Measurements from ENCODE around the gene PRPF8. TPM values are rescaled to one million over a fixed set of nuclear protein-coding genes. Genes with fewer than 3 reads are reported as not detected.

PRPF8 gene
- total and polyA plus RNA-seq, 10 of the 15 experiments (the other 5 are each of a cell fraction or from before 2014, with no cell fraction given), result 77.2 to 337 (median 162) TPM

DNA sequence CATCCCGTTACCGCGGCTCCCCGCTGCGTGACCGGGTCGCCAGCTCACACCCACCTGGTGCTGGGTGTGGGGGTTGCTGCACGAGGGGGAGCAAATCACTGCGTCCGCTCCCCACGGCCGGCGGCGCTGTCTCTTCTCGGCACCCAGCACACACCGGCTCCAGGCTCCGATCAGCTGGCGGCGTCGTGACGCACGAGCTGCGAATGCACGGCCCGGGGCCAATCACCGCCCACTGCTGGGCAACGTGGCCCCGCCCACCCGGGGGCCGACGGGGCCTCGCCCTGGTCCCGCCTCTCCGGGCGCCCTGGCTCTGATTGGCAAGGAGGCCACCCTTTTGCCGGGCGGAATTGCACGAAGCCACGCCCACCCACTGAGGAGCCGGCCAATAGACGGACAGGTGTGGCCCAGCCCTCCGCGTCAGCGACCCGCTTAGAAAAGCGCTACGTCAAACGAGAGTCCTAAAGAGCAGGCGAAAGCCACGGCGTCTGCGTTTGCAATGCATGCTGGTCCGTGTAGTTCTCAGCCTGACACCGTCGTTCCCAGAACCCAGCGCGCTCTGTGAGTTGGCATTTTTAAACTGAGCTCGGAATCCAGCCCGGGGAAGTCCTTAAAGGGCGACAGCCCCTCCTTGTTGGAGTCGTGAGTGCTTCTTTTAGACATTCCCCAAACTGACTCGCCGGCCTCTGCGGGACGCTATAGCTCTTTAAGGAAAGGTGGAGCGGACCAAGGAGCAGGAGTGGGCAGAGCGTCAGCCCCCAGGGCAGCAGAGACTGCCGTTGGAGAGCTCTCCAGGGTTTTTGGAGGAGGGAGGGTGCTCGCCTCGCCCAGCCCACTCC lies 31.6 kb upstream of the PRPF8 start (continued):
- TF ChIP-seq TARDBP (IDR thresholded peaks at IDR 0.05; ENCODE audit: borderline replicate concordance) (no peak), CREM (IDR thresholded peaks at IDR 0.05; ENCODE audit: low read depth) (peak; percentile 98), GABPA (IDR thresholded peaks at IDR 0.05; ENCODE audit: low read depth) (no peak), NRF1 (conservative IDR thresholded peaks at IDR 0.05; ENCODE audit: low read depth, low read length) (no peak; the same call in 1 of the 2 replicates), RCOR1 (conservative IDR thresholded peaks at IDR 0.05; ENCODE audit: low read depth, low read length) (no peak), RFX5 (IDR thresholded peaks at IDR 0.05; ENCODE audit: low read depth, low read length) (peak; percentile 87), NFYA (IDR thresholded peaks at IDR 0.05; ENCODE audit: borderline replicate concordance, low read depth, low read length) (peak; percentile 91), POLR2A (IDR thresholded peaks at IDR 0.05; ENCODE audit: low read depth, low read length) (peak; percentile 99), PML (IDR thresholded peaks at IDR 0.05; ENCODE audit: low read length) (no peak; the same call in 1 of the 2 replicates), DPF2 (IDR thresholded peaks at IDR 0.05) (peak; percentile 97), MXI1 (IDR thresholded peaks at IDR 0.05; ENCODE audit: low read depth, low read length) (peak; percentile 85), SMC3 (IDR thresholded peaks at IDR 0.05; ENCODE audit: borderline replicate concordance, low read length) (no peak), HCFC1 (IDR thresholded peaks at IDR 0.05; ENCODE audit: low read length) (peak; percentile 92), NR2C2 (IDR thresholded peaks at IDR 0.05; ENCODE audit: borderline replicate concordance, control insufficient read depth, insufficient read length, low read depth) (no peak), ZNF622 (IDR thresholded peaks at IDR 0.05) (no peak)
- TF ChIP-seq, protein P1, sequence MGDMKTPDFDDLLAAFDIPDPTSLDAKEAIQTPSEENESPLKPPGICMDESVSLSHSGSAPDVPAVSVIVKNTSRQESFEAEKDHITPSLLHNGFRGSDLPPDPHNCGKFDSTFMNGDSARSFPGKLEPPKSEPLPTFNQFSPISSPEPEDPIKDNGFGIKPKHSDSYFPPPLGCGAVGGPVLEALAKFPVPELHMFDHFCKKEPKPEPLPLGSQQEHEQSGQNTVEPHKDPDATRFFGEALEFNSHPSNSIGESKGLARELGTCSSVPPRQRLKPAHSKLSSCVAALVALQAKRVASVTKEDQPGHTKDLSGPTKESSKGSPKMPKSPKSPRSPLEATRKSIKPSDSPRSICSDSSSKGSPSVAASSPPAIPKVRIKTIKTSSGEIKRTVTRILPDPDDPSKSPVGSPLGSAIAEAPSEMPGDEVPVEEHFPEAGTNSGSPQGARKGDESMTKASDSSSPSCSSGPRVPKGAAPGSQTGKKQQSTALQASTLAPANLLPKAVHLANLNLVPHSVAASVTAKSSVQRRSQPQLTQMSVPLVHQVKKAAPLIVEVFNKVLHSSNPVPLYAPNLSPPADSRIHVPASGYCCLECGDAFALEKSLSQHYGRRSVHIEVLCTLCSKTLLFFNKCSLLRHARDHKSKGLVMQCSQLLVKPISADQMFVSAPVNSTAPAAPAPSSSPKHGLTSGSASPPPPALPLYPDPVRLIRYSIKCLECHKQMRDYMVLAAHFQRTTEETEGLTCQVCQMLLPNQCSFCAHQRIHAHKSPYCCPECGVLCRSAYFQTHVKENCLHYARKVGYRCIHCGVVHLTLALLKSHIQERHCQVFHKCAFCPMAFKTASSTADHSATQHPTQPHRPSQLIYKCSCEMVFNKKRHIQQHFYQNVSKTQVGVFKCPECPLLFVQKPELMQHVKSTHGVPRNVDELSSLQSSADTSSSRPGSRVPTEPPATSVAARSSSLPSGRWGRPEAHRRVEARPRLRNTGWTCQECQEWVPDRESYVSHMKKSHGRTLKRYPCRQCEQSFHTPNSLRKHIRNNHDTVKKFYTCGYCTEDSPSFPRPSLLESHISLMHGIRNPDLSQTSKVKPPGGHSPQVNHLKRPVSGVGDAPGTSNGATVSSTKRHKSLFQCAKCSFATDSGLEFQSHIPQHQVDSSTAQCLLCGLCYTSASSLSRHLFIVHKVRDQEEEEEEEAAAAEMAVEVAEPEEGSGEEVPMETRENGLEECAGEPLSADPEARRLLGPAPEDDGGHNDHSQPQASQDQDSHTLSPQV (IDR thresholded peaks at IDR 0.05), result no peak
- TF ChIP-seq, protein P2, sequence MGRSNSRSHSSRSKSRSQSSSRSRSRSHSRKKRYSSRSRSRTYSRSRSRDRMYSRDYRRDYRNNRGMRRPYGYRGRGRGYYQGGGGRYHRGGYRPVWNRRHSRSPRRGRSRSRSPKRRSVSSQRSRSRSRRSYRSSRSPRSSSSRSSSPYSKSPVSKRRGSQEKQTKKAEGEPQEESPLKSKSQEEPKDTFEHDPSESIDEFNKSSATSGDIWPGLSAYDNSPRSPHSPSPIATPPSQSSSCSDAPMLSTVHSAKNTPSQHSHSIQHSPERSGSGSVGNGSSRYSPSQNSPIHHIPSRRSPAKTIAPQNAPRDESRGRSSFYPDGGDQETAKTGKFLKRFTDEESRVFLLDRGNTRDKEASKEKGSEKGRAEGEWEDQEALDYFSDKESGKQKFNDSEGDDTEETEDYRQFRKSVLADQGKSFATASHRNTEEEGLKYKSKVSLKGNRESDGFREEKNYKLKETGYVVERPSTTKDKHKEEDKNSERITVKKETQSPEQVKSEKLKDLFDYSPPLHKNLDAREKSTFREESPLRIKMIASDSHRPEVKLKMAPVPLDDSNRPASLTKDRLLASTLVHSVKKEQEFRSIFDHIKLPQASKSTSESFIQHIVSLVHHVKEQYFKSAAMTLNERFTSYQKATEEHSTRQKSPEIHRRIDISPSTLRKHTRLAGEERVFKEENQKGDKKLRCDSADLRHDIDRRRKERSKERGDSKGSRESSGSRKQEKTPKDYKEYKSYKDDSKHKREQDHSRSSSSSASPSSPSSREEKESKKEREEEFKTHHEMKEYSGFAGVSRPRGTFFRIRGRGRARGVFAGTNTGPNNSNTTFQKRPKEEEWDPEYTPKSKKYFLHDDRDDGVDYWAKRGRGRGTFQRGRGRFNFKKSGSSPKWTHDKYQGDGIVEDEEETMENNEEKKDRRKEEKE (IDR thresholded peaks at IDR 0.05), result no peak
- TF ChIP-seq, protein P3, sequence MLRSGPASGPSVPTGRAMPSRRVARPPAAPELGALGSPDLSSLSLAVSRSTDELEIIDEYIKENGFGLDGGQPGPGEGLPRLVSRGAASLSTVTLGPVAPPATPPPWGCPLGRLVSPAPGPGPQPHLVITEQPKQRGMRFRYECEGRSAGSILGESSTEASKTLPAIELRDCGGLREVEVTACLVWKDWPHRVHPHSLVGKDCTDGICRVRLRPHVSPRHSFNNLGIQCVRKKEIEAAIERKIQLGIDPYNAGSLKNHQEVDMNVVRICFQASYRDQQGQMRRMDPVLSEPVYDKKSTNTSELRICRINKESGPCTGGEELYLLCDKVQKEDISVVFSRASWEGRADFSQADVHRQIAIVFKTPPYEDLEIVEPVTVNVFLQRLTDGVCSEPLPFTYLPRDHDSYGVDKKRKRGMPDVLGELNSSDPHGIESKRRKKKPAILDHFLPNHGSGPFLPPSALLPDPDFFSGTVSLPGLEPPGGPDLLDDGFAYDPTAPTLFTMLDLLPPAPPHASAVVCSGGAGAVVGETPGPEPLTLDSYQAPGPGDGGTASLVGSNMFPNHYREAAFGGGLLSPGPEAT (IDR thresholded peaks at IDR 0.05; ENCODE audit: low read depth), result no peak; the same call in 1 of the 2 replicates
- TF ChIP-seq, protein P4, sequence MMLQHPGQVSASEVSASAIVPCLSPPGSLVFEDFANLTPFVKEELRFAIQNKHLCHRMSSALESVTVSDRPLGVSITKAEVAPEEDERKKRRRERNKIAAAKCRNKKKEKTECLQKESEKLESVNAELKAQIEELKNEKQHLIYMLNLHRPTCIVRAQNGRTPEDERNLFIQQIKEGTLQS (IDR thresholded peaks at IDR 0.05; ENCODE audit: borderline replicate concordance, extremely low read depth, low read depth, low read length), result no peak
- TF ChIP-seq, protein P5, sequence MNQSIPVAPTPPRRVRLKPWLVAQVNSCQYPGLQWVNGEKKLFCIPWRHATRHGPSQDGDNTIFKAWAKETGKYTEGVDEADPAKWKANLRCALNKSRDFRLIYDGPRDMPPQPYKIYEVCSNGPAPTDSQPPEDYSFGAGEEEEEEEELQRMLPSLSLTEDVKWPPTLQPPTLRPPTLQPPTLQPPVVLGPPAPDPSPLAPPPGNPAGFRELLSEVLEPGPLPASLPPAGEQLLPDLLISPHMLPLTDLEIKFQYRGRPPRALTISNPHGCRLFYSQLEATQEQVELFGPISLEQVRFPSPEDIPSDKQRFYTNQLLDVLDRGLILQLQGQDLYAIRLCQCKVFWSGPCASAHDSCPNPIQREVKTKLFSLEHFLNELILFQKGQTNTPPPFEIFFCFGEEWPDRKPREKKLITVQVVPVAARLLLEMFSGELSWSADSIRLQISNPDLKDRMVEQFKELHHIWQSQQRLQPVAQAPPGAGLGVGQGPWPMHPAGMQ (IDR thresholded peaks at IDR 0.05; ENCODE audit: borderline replicate concordance), result no peak
